H1 (cell line): ENCODE data around the gene BABAM1. TPM values are rescaled to one million over a fixed set of nuclear protein-coding genes. Genes with fewer than 3 reads are reported as not detected.

Source experiments
- CTCF ChIA-PET: fragments of 300-600 bp; sonication (Branson Sonifier 250); formaldehyde crosslinking; loops from one replicate; lab custom pipeline; 2021; ENCODE audit not compliant: partially characterized antibody; lab: Charles Lee
- POLR2A ChIA-PET: fragments of 300-600 bp; sonication (Branson Sonifier 250); formaldehyde crosslinking; loops from one replicate; lab custom pipeline; 2021; ENCODE audit warnings: inconsistent platforms; ENCODE audit not compliant: partially characterized antibody; lab: Charles Lee
- DNase-seq, 2 experiments: peaks; one replicate each; pipeline versions ENCODE4 v3.0.0 to v3.0.0-alpha.2; 2010 to 2022; ENCODE audit warnings: low spot score in 2 of 2, low read depth in 1 of 2, mixed read lengths in 1 of 2
- FAIRE-seq: peaks from 2 replicates; lab custom pipeline; 2011; peaks lifted over from hg19 to GRCh38; lab: Jason Lieb, UNC
- H2AFZ ChIP-seq: 2 replicates; pipeline ENCODE4 v1.8.1; 2012; ENCODE audit warnings: low read length, inconsistent platforms
- H2AK5ac ChIP-seq: 2 replicates; pipeline ENCODE4 v1.6.1; 2013; ENCODE audit warnings: low read depth, low read length
- H2BK120ac ChIP-seq: replicated peaks from 2 replicates; pipeline ENCODE3; 2013; ENCODE audit warnings: low read depth, low read length, inconsistent platforms
- H2BK12ac ChIP-seq: 2 replicates; pipeline ENCODE4 v1.6.1; 2013; ENCODE audit warnings: low read depth, low read length
- H2BK15ac ChIP-seq: 2 replicates; pipeline ENCODE4 v1.6.1; 2013; ENCODE audit warnings: low read length
- H2BK20ac ChIP-seq: 2 replicates; pipeline ENCODE4 v1.6.1; 2013; ENCODE audit warnings: low read length
- H2BK5ac ChIP-seq: 2 replicates; pipeline ENCODE4 v1.6.1; 2013; ENCODE audit warnings: low read depth, low read length
- H3K14ac ChIP-seq: 2 replicates; pipeline ENCODE4 v1.6.1; 2013; ENCODE audit warnings: inconsistent platforms; ENCODE audit not compliant: insufficient read length
- H3K18ac ChIP-seq: 2 replicates; pipeline ENCODE4 v1.6.1; 2013; ENCODE audit warnings: low read length; ENCODE audit errors: extremely low read depth
- H3K23ac ChIP-seq: 2 replicates; pipeline ENCODE4 v1.6.1; 2013; ENCODE audit warnings: inconsistent platforms; ENCODE audit not compliant: insufficient read length
- H3K23me2 ChIP-seq: 2 replicates; pipeline ENCODE4 v1.6.1; 2013; ENCODE audit warnings: low read depth, low read length
- H3K27ac ChIP-seq: 2 replicates; pipeline ENCODE4 v1.6.1; 2011; ENCODE audit warnings: low read depth, low read length, inconsistent platforms
- H3K27me3 ChIP-seq, 4 experiments: replicated peaks in 1 of 4; 1 replicate in 1 of 4; 2 replicates in 3 of 4; pipeline versions ENCODE4 v1.6.1 to v1.8.1; 2011 to 2013; ENCODE audit warnings: low read length in 3 of 4, mild to moderate bottlenecking in 3 of 4, inconsistent platforms in 2 of 4, mixed read lengths in 2 of 4, moderate library complexity in 1 of 4; ENCODE audit not compliant: control insufficient read depth in 3 of 4, insufficient read depth in 3 of 4; ENCODE audit errors: extremely low read depth in 1 of 4
- H3K36me3 ChIP-seq, 4 experiments: 2 replicates each; pipeline versions ENCODE4 v1.6.1 to v1.8.1; 2011 to 2013; ENCODE audit warnings: mild to moderate bottlenecking in 4 of 4, low read length in 3 of 4, moderate library complexity in 2 of 4, control low read depth in 1 of 4, inconsistent platforms in 1 of 4; ENCODE audit not compliant: insufficient read depth in 4 of 4, control insufficient read depth in 2 of 4
- H3K4ac ChIP-seq: replicated peaks from 2 replicates; pipeline ENCODE3; 2013; ENCODE audit warnings: low read length, low read depth, mixed read lengths, inconsistent platforms; ENCODE audit not compliant: insufficient read length
- H3K4me1 ChIP-seq, 4 experiments: replicated peaks in 1 of 4; 1 replicate in 1 of 4; 2 replicates in 3 of 4; pipeline versions ENCODE4 v1.6.1 to v1.8.1; 2011 to 2013; ENCODE audit warnings: low read length in 3 of 4, inconsistent platforms in 2 of 4, mixed read lengths in 1 of 4; ENCODE audit not compliant: insufficient read depth in 4 of 4, control insufficient read depth in 3 of 4
- H3K4me2 ChIP-seq, 2 experiments: 2 replicates each; pipeline versions ENCODE4 v1.6.1 to v1.8.1; 2011 to 2013; ENCODE audit warnings: low read depth in 2 of 2, low read length in 2 of 2, control low read depth in 1 of 2, inconsistent platforms in 1 of 2, mild to moderate bottlenecking in 1 of 2; ENCODE audit not compliant: insufficient read depth in 1 of 2
- H3K4me3 ChIP-seq, 4 experiments: fragments of 200-600, 300-600 bp in 1 of 4; sonication (generic), shearing (Covaris generic), sonication (Bioruptor Twin) in 1 of 4; 2 replicates each; pipeline versions ENCODE4 v1.5.1 to v1.8.1; 2011 to 2016; ENCODE audit warnings: low read length in 4 of 4, low read depth in 3 of 4, control low read depth in 2 of 4, inconsistent platforms in 2 of 4, mild to moderate bottlenecking in 2 of 4, mixed read lengths in 1 of 4, moderate library complexity in 1 of 4; ENCODE audit not compliant: insufficient read depth in 2 of 4; ENCODE audit errors: extremely low read depth in 1 of 4
- H3K56ac ChIP-seq: replicated peaks from 2 replicates; pipeline ENCODE3; 2013; ENCODE audit warnings: low read depth, mild to moderate bottlenecking, mixed read lengths, low read length, inconsistent platforms; ENCODE audit not compliant: insufficient read length
- H3K79me1 ChIP-seq: 2 replicates; pipeline ENCODE4 v1.6.1; 2013; ENCODE audit warnings: low read depth, low read length, control low read depth
- H3K79me2 ChIP-seq, 2 experiments: 2 replicates each; pipeline versions ENCODE4 v1.6.1 to v1.8.1; 2012 to 2013; ENCODE audit warnings: low read length in 2 of 2, mild to moderate bottlenecking in 2 of 2, inconsistent platforms in 1 of 2; ENCODE audit not compliant: insufficient read depth in 2 of 2, control insufficient read depth in 1 of 2
- H3K9ac ChIP-seq, 4 experiments: replicated peaks in 1 of 4; 1 replicate in 1 of 4; 2 replicates in 3 of 4; pipeline versions ENCODE4 v1.6.1 to v1.8.1; 2011 to 2013; ENCODE audit warnings: low read depth in 3 of 4, low read length in 3 of 4, control low read depth in 2 of 4, mild to moderate bottlenecking in 2 of 4, moderate library complexity in 2 of 4, inconsistent platforms in 1 of 4; ENCODE audit errors: extremely low read depth in 1 of 4
- H3K9me3 ChIP-seq, 2 experiments: 2 replicates each; pipeline versions ENCODE4 v1.6.1 to v1.8.1; 2012 to 2013; ENCODE audit warnings: mild to moderate bottlenecking in 2 of 2, moderate library complexity in 2 of 2, control low read depth in 1 of 2, inconsistent platforms in 1 of 2, low read depth in 1 of 2, low read length in 1 of 2, mixed read lengths in 1 of 2; ENCODE audit not compliant: insufficient read depth in 2 of 2
- H4K20me1 ChIP-seq, 2 experiments: replicated peaks in 1 of 2; 2 replicates each; pipeline versions ENCODE3 to v1.8.1; 2011 to 2013; ENCODE audit warnings: inconsistent platforms in 2 of 2, low read length in 2 of 2, mild to moderate bottlenecking in 1 of 2; ENCODE audit not compliant: insufficient read depth in 2 of 2, control insufficient read depth in 1 of 2
- H4K5ac ChIP-seq: 2 replicates; pipeline ENCODE4 v1.6.1; 2013; ENCODE audit warnings: low read length, low read depth, mixed read lengths, inconsistent platforms; ENCODE audit not compliant: insufficient read length
- H4K8ac ChIP-seq: 2 replicates; pipeline ENCODE4 v1.8.0; 2013; ENCODE audit warnings: mild to moderate bottlenecking, moderate library complexity, low read length, inconsistent platforms; ENCODE audit not compliant: insufficient read depth; ENCODE audit errors: extremely low read depth
- H4K91ac ChIP-seq: replicated peaks from 2 replicates; pipeline ENCODE3; 2013; ENCODE audit warnings: low read length, mixed read lengths, inconsistent platforms; ENCODE audit not compliant: insufficient read length
- ASH2L ChIP-seq: fragments of 200-600, 300-600 bp; sonication (generic); IDR thresholded peaks from one replicate; pipeline ENCODE4 v1.7.1; 2017; ENCODE audit warnings: low read length
- CBX5 ChIP-seq: fragments of 300-800, 300-1000 bp; sonication (generic); IDR thresholded peaks from 2 replicates; pipeline ENCODE4 v1.7.1; 2016; ENCODE audit warnings: antibody characterized with exemption, low read length, low read depth
- CEBPB ChIP-seq: IDR thresholded peaks from 2 replicates; pipeline ENCODE4 v1.6.1; 2012; ENCODE audit warnings: low read depth, low read length
- CTBP2 ChIP-seq: IDR thresholded peaks from 2 replicates; pipeline ENCODE4 v1.7.0; 2011; ENCODE audit warnings: borderline replicate concordance, mild to moderate bottlenecking, moderate library complexity, mixed read lengths, low read length; ENCODE audit not compliant: insufficient read depth, insufficient read length
- POLR2A ChIP-seq, 2 experiments: IDR thresholded peaks; 1 replicate in 1 of 2; 2 replicates in 1 of 2; pipeline ENCODE4 v1.6.1; 2011; ENCODE audit warnings: low read depth in 2 of 2, low read length in 2 of 2, mild to moderate bottlenecking in 2 of 2; ENCODE audit errors: control extremely low read depth in 1 of 2
- RBBP5 ChIP-seq: IDR thresholded peaks from 2 replicates; pipeline ENCODE4 v1.7.1; 2012; ENCODE audit warnings: low read depth, mild to moderate bottlenecking, inconsistent platforms, low read length, moderate library complexity, borderline replicate concordance
- RFX5 ChIP-seq: IDR thresholded peaks from 2 replicates; pipeline ENCODE4 v1.6.1; 2011; ENCODE audit warnings: low read depth, low read length, improper control_type of control experiment, borderline replicate concordance
- SIN3A ChIP-seq, 2 experiments: IDR thresholded peaks in 1 of 2; conservative IDR thresholded peaks in 1 of 2; 2 replicates each; pipeline ENCODE4 v1.6.1; 2011 to 2012; ENCODE audit warnings: low read length in 2 of 2, improper control_type of control experiment in 1 of 2, low read depth in 1 of 2, mild to moderate bottlenecking in 1 of 2
- SIX5 ChIP-seq: IDR thresholded peaks from 2 replicates; pipeline ENCODE4 v1.6.1; 2011; ENCODE audit warnings: mild to moderate bottlenecking, low read depth, low read length
- TAF7 ChIP-seq: optimal IDR thresholded peaks from 2 replicates; pipeline ENCODE3; 2011; ENCODE audit warnings: low read depth, mild to moderate bottlenecking, inconsistent platforms, low read length, moderate library complexity, borderline replicate concordance
- WGBS, 2 experiments: shearing (Covaris generic) in 1 of 2; methylation state at CpG; one replicate each; pipeline versions ENCODE4 v1.1.6 to v1.1.7; 2013 to 2015; ENCODE audit warnings: low lambda C conversion rate in 2 of 2, mixed read lengths in 2 of 2, inconsistent platforms in 1 of 2, low coverage in 1 of 2, missing lambda C conversion rate in 1 of 2; ENCODE audit not compliant: insufficient replicate concordance in 2 of 2, insufficient coverage in 1 of 2, insufficient read length in 1 of 2; ENCODE audit errors: extremely low coverage in 1 of 2, missing lambda C conversion rate in 1 of 2; 5-methylcytosine and 5-hydroxymethylcytosine counted together
- polyA plus RNA-seq, 7 experiments: library from polyadenylated mRNA; depleted of rRNA in 3 of 7; stranded (reverse) in 5 of 7; unstranded in 2 of 7; fragments of >200 nt in 5 of 7; fragments of 200-250 nt in 2 of 7; gene quantifications; 1 replicate in 5 of 7; 2 replicates in 1 of 7; 4 replicates in 1 of 7; pipeline versions ENCODE4 v1.2.1 to v1.2.3, GENCODE V29; 2011 to 2013; ENCODE audit warnings: missing spikeins in 2 of 7, mixed read lengths in 2 of 7
- total RNA-seq: library from RNA; stranded (reverse); fragmentation: NEBNext Ultra II Directional; extraction: Animal tissue kit (Norgen Biotek cat#: 25700); gene quantifications from 2 replicates; pipeline ENCODE4 v1.2.1, GENCODE V29; 2021

BABAM1 gene
- total and polyA plus RNA-seq, 2 of the 8 experiments (the other 6 are each of a cell fraction or from before 2014, with no cell fraction given), result 127 to 133 TPM

DNA sequence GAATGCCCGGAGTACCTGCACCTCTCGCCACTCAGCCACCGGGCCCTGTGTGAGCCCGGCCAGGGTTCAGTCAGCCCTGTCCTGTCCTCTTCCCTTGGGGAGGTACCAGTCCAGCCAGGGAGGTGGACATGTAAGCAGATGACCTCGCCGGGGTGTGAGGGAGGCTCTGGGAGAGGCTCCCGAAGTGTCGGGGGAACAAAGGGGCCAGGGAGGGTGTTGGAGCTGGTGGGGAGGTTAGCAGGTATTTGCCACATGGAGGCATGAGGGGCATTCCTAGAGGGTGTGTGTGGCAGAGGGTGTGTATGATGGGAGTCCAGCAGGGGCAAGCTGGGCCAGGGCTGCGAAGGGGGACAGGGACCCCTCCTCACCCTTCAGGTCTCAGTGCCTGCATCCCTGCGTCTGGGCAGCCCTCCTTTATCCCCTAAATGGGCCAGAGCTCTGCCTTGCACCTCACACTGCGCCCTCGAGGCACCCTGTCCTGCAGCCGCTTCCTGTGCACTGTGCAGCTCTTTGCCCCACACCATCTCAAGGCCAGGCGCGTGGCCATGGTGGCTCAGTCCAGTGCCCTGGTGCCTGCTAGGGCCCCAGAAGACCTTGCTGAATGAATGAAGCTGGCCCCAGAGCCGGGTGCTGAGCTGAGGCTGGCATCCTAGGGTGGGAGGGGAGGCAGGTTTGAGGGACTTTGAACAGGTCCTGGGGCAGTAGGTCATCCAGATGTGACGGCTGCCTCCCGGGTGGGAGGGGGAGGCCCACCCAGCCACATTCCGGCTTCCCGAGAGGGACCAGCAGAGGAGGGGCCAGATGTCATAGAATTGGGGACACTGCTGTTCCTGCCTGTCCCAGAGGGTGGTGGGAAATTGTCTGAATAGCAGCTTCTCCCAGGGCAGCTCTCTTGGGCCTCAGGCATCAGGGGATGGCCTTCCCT, 45.2 kb downstream of the BABAM1 start:
- Histone ChIP-seq H3K4me2 (peak overlapping the region in 1 of 2 experiments; percentile 8; a peak in 2 of 4 replicates), H3K18ac (no peak overlapping the region), H2BK120ac (no peak overlapping the region), H2BK5ac (no peak overlapping the region), H3K36me3 (peaks cover 4 to 17% (median 12%) of the 10 kb centered on the region in 4 experiments), H2BK15ac (no peak overlapping the region), H4K20me1 (peaks cover 0 to 14% of the 10 kb centered on the region in 2 experiments), H3K14ac (no peak overlapping the region), H3K23ac (no peak overlapping the region), H2BK20ac (no peak overlapping the region), H4K91ac (no peak overlapping the region), H2AFZ (no peak overlapping the region), H4K8ac (0 out of 2 replicates have a peak overlapping the region, but pooled peaks have one; percentile 35), H3K27ac (peak overlapping the region; percentile 67), H4K5ac (no peak overlapping the region), H3K9me3 (no peaks in the 10 kb centered on the region), H2AK5ac (no peak overlapping the region), H3K56ac (no peak overlapping the region), H3K4me3 (no peak overlapping the region), H3K4ac (no peak overlapping the region), H3K79me2 (peaks cover 8 to 32% of the 10 kb centered on the region in 2 experiments; a peak in 3 of 4 replicates), H3K9ac (no peak overlapping the region), H3K4me1 (peaks cover 2 to 13% (median 5%) of the 10 kb centered on the region in 4 experiments; a peak in 5 of 7 replicates), H2BK12ac (0 out of 2 replicates have a peak overlapping the region, but pooled peaks have one; percentile 60), H3K79me1 (peaks cover 21% of the 10 kb centered on the region), H3K27me3 (no peaks in the 10 kb centered on the region), H3K23me2 (peaks cover 5% of the 10 kb centered on the region)
- FAIRE-seq (no peak), DNase-seq (no peak)
- TF ChIP-seq TAF7 (no peak), ASH2L (no peak), CEBPB (no peak), CTBP2 (no peak), RBBP5 (no peak), CBX5 (no peak), RFX5 (no peak), POLR2A (IDR thresholded peaks at IDR 0.05; ENCODE audit: control extremely low read depth in 1 of 2, low read depth in 2 of 2, low read length in 2 of 2) (no peak), SIX5 (no peak), SIN3A (conservative IDR thresholded peaks at IDR 0.05 in 1 of 2, IDR thresholded peaks at IDR 0.05 in 1 of 2; ENCODE audit: low read depth in 1 of 2, low read length in 2 of 2) (no peak)
- ChIA-PET CTCF (interaction anchor here (0.6 to 1.7 kb wide), 6 partner anchors 10 to 153 kb away, joined by 3 to 5 read pairs (median 4); no protein-coding TSS in a partner anchor), POLR2A (interaction anchor here (0.8 to 18.5 kb wide), 6 partner anchors 16 to 86 kb away, joined by 3 to 329 read pairs (median 4); partner anchors contain the start of genes ANO8 and OCEL1)
- WGBS, 2 experiments, result 89% methylated on average over 20 of the region's 20 CpGs; no CpG with 5 or more reads in 1 of the 2 experiments
